GF-D8 (cell line): Measurements from ENCODE around the gene ACER3.

Experiments
- DNase-seq: peaks from one replicate; lab custom pipeline; 2025; lab: John Stamatoyannopoulos, UW

Gene ACER3

GRCh38 chr11:77074205-77074604 lies 213.5 kb downstream of the ACER3 start:
- DNase-seq: no peak

- DNase-seq: no peak
Measured at GRCh38 chr11:77074626-77075221, 214.0 kb downstream of the ACER3 start.

GRCh38 chr11:77075425-77075905 lies 214.7 kb downstream of the ACER3 start:
- DNase-seq: no peak
